ENCODE data around the gene H6PD. TPM values are rescaled to one million over a fixed set of nuclear protein-coding genes. Genes with fewer than 3 reads are reported as not detected.

Gene H6PD
- total and polyA plus RNA-seq, 4 donors, result 21.5 to 59.8 (median 32.9) TPM

DNA sequence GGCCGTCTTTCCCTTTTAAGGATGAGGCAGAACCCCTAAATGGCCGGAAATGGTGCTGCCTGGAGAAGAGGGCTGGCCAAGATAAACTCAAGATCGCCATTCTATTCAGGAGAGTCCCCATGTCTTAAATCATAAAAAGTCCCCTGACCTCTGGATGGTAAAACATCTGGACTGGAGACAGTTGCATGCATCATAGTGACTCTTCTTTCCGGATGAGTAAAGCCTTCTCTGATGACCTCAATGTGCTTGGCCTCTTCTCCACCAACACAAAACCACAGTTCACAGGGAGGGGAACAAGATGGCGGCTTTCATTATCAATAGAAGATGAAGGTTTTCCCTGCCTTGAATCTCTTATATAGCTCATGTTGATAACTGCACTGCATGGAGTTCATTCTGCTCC lies 27.5 kb upstream of the H6PD start:
- Histone ChIP-seq H3K4me3 (no peak overlapping the region), H3K9me3 (ENCODE audit: control insufficient read depth in 4 of 4, insufficient read depth in 3 of 4, low read length in 3 of 4) (no peaks in the 10 kb centered on the region), H3K9ac (ENCODE audit: insufficient read depth in 1 of 2, low read length in 2 of 2) (no peak overlapping the region), H3K4me1 (ENCODE audit: control insufficient read depth in 5 of 5, insufficient read depth in 5 of 5, low read length in 5 of 5) (peaks cover 0 to 7% (median 0%) of the 10 kb centered on the region in 5 donors), H3K27ac (ENCODE audit: low read depth in 1 of 2, low read length in 1 of 2) (no peak overlapping the region), H3K36me3 (ENCODE audit: control insufficient read depth in 4 of 4, insufficient read depth in 4 of 4, low read length in 4 of 4) (no peaks in the 10 kb centered on the region), H3K27me3 (ENCODE audit: control insufficient read depth in 3 of 3, insufficient read depth in 3 of 3, low read length in 2 of 3) (peaks cover 0 to 20% (median 20%) of the 10 kb centered on the region in 3 donors)
- 84 to 89% methylated on average over 5 of the region's 5 CpGs for WGBS, 2 donors
- ATAC-seq (ENCODE audit: insufficient read depth, low FRiP score) (no peak), DNase-seq (no peak)
- TF ChIP-seq, protein P1, sequence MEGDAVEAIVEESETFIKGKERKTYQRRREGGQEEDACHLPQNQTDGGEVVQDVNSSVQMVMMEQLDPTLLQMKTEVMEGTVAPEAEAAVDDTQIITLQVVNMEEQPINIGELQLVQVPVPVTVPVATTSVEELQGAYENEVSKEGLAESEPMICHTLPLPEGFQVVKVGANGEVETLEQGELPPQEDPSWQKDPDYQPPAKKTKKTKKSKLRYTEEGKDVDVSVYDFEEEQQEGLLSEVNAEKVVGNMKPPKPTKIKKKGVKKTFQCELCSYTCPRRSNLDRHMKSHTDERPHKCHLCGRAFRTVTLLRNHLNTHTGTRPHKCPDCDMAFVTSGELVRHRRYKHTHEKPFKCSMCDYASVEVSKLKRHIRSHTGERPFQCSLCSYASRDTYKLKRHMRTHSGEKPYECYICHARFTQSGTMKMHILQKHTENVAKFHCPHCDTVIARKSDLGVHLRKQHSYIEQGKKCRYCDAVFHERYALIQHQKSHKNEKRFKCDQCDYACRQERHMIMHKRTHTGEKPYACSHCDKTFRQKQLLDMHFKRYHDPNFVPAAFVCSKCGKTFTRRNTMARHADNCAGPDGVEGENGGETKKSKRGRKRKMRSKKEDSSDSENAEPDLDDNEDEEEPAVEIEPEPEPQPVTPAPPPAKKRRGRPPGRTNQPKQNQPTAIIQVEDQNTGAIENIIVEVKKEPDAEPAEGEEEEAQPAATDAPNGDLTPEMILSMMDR (IDR thresholded peaks at IDR 0.05; ENCODE audit: control extremely low read depth, extremely low read depth), result no peak

DNA sequence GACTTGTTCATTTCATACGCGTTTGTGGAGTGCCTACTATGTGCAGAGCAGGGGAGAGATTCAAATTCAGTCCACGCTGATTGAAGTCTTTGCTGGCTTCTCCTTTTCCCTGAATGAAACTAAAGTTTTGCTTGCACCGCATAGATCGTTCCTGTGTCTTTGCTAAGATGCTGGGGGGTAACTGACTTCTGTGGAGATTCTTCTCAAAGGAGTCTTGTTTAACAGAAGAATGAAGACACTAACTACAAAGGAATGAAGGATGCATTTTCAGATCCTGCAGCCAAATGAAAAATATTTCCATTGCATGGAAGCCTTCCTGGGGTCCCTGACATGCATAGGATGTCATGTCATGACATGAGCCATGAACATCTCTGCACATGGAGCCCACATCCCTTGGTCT lies 26.9 kb upstream of the H6PD start:
- ATAC-seq (ENCODE audit: insufficient read depth, low FRiP score) (no peak), DNase-seq (no peak)
- Histone ChIP-seq H3K27ac (ENCODE audit: low read depth in 1 of 2, low read length in 1 of 2) (no peak overlapping the region), H3K4me1 (ENCODE audit: control insufficient read depth in 5 of 5, insufficient read depth in 5 of 5, low read length in 5 of 5) (peaks cover 0 to under 1% (median 0%) of the 10 kb centered on the region in 5 donors), H3K27me3 (ENCODE audit: control insufficient read depth in 3 of 3, insufficient read depth in 3 of 3, low read length in 2 of 3) (peaks cover 0 to 15% (median 14%) of the 10 kb centered on the region in 3 donors), H3K9ac (ENCODE audit: insufficient read depth in 1 of 2, low read length in 2 of 2) (no peak overlapping the region), H3K4me3 (no peak overlapping the region), H3K36me3 (ENCODE audit: control insufficient read depth in 4 of 4, insufficient read depth in 4 of 4, low read length in 4 of 4) (no peaks in the 10 kb centered on the region), H3K9me3 (ENCODE audit: control insufficient read depth in 4 of 4, insufficient read depth in 3 of 4, low read length in 3 of 4) (no peaks in the 10 kb centered on the region)
- WGBS, 2 donors, result 93 to 97% methylated on average over 5 of the region's 5 CpGs
- TF ChIP-seq, protein P1 (IDR thresholded peaks at IDR 0.05; ENCODE audit: control extremely low read depth, extremely low read depth), result no peak

DNA sequence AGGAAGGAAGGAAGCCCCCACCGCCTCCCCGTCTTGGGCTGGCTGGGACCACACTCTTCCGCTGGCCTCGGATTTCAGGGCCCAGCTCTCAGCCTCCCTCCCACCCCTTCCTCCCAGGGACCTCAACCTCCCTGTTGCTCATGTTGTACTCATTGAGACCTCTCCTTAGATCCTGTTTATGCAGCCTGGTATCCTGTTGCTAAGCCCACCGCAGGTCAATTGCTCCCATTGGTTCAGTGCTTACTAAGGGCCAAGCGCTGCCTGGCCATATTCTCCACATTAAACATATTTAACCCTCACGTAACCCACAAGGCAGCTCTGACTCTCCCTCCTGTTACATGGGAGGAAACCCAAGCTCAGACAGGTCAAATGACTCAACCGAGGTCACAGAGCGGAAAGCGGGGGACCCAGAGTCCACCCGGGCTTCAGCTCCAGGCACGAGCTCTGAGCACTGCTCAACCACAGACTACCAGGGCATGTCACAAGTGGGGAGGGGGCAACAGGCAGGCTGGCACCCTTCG lies 23.2 kb upstream of the H6PD start:
- no peak for ATAC-seq (ENCODE audit: insufficient read depth, low FRiP score)
- Histone ChIP-seq H3K4me1 (ENCODE audit: control insufficient read depth in 5 of 5, insufficient read depth in 5 of 5, low read length in 5 of 5) (no peaks in the 10 kb centered on the region), H3K27ac (ENCODE audit: low read depth in 1 of 2, low read length in 1 of 2) (no peak overlapping the region), H3K36me3 (ENCODE audit: control insufficient read depth in 4 of 4, insufficient read depth in 4 of 4, low read length in 4 of 4) (no peaks in the 10 kb centered on the region), H3K9me3 (ENCODE audit: control insufficient read depth in 4 of 4, insufficient read depth in 3 of 4, low read length in 3 of 4) (no peaks in the 10 kb centered on the region), H3K9ac (ENCODE audit: insufficient read depth in 1 of 2, low read length in 2 of 2) (no peak overlapping the region), H3K27me3 (ENCODE audit: control insufficient read depth in 3 of 3, insufficient read depth in 3 of 3, low read length in 2 of 3) (no peaks in the 10 kb centered on the region), H3K4me3 (no peak overlapping the region)
- WGBS, 2 donors, result 65 to 73% methylated on average over 13 of the region's 13 CpGs
- TF ChIP-seq, protein P1 (IDR thresholded peaks at IDR 0.05; ENCODE audit: control extremely low read depth, extremely low read depth), result no peak
- peak in 1 of 3 donors; percentile 32 for DNase-seq

DNA sequence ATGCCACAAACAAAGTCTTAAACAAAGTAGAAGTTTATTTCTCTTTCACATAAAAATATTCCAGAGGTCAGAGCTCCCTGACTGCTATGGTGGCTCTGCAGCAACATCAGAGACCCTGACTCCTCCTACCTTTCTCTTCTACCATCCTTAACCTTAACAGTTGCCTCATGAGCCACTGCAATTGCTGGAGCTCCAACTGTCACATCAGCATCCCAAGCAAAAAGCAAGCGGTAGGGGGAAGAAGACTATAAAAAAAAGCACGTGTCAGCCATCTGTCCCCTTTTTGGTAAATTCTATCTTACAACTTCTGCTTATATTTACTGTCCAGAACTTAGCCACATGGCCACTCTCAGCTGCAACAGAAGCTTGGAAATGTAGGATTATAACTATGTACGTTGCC lies 21.8 kb upstream of the H6PD start:
- no peaks in the 10 kb centered on the region for H3K9me3 ChIP-seq (ENCODE audit: control insufficient read depth in 4 of 4, insufficient read depth in 3 of 4, low read length in 3 of 4)
- H3K27me3 ChIP-seq (ENCODE audit: control insufficient read depth in 3 of 3, insufficient read depth in 3 of 3, low read length in 2 of 3), result no peaks in the 10 kb centered on the region
- TF ChIP-seq, protein P1 (IDR thresholded peaks at IDR 0.05; ENCODE audit: control extremely low read depth, extremely low read depth), result no peak
- no peak overlapping the region for H3K4me3 ChIP-seq
- 69 to 81% methylated on average over 3 of the region's 3 CpGs for WGBS, 2 donors
- no peak overlapping the region for H3K9ac ChIP-seq (ENCODE audit: insufficient read depth in 1 of 2, low read length in 2 of 2)
- H3K36me3 ChIP-seq (ENCODE audit: control insufficient read depth in 4 of 4, insufficient read depth in 4 of 4, low read length in 4 of 4), result no peaks in the 10 kb centered on the region
- no peaks in the 10 kb centered on the region for H3K4me1 ChIP-seq (ENCODE audit: control insufficient read depth in 5 of 5, insufficient read depth in 5 of 5, low read length in 5 of 5)
- no peak for ATAC-seq (ENCODE audit: insufficient read depth, low FRiP score)
- H3K27ac ChIP-seq (ENCODE audit: low read depth in 1 of 2, low read length in 1 of 2), result no peak overlapping the region
- DNase-seq, result no peak

Measured in lung (tissue), 12 donors.